OCI-LY3 (cell line): ENCODE results near the gene CELF2.
"Not testable (repeated sequence)": the region's sequence is repeated elsewhere in the genome, so short reads cannot be mapped to it uniquely, and the experiment has no call there.

Source experiments
- H2AFZ ChIP-seq: fragments of 200-600, 300-600 bp; shearing (Covaris generic); 2 replicates; pipeline ENCODE4 v1.6.0; 2014; ENCODE audit warnings: antibody characterized with exemption, low read depth, low read length
- H3K27ac ChIP-seq: fragments of 200-600, 300-600 bp; sonication (generic); 2 replicates; pipeline ENCODE4 v1.5.1; 2014; ENCODE audit warnings: mild to moderate bottlenecking, low read length, moderate library complexity, mixed read lengths
- H3K27me3 ChIP-seq: fragments of 200-600, 300-600 bp; sonication (generic); 2 replicates; pipeline ENCODE4 v1.6.1; 2014; ENCODE audit warnings: low read depth, low read length, mixed read lengths
- H3K36me3 ChIP-seq: fragments of 200-600, 300-600 bp; sonication (generic); replicated peaks from 2 replicates; pipeline ENCODE3; 2014; ENCODE audit warnings: low read depth, low read length, mixed read lengths
- H3K4me1 ChIP-seq: fragments of 300-600, 200-600 bp; sonication (generic); 2 replicates; pipeline ENCODE4 v1.6.1; 2014; ENCODE audit warnings: low read length, mixed read lengths
- H3K4me2 ChIP-seq: fragments of 200-600, 300-600 bp; sonication (generic); 2 replicates; pipeline ENCODE4 v1.6.1; 2014; ENCODE audit warnings: low read length, mixed read lengths
- H3K4me3 ChIP-seq: fragments of 300-600, 200-600 bp; sonication (generic); 2 replicates; pipeline ENCODE4 v1.5.1; 2014; ENCODE audit warnings: antibody characterized with exemption, mild to moderate bottlenecking, low read length, moderate library complexity
- H3K79me2 ChIP-seq: fragments of 300-600, 200-600 bp; shearing (Covaris generic); 2 replicates; pipeline ENCODE4 v1.6.1; 2014; ENCODE audit warnings: mild to moderate bottlenecking, low read length, mixed read lengths
- H3K9ac ChIP-seq: fragments of 300-600, 200-600 bp; shearing (Covaris generic); 2 replicates; pipeline ENCODE4 v1.6.0; 2014; ENCODE audit warnings: mild to moderate bottlenecking, low read length, moderate library complexity
- H3K9me3 ChIP-seq: fragments of 200-600, 300-600 bp; shearing (Covaris generic); 2 replicates; pipeline ENCODE4 v1.6.1; 2014; ENCODE audit warnings: low read length, mixed read lengths; ENCODE audit not compliant: insufficient read depth
- H4K20me1 ChIP-seq: fragments of 200-600, 300-600 bp; sonication (generic); 2 replicates; pipeline ENCODE4 v1.6.1; 2016; ENCODE audit warnings: low read length, mixed read lengths; ENCODE audit not compliant: insufficient read depth
- CTCF ChIP-seq: fragments of 200-600, 300-600 bp; sonication (generic); IDR thresholded peaks from 2 replicates; pipeline ENCODE4 v1.5.1; 2014; ENCODE audit warnings: antibody characterized with exemption, low read length, low read depth
- EZH2phosphoT487 ChIP-seq: fragments of 200-600 bp; shearing (Covaris generic); IDR thresholded peaks from 2 replicates; pipeline ENCODE4 v1.6.1; 2018; ENCODE audit warnings: antibody characterized with exemption, mixed run types, low read depth

CELF2 gene

GRCh38 chr10:11345224-11346054 lies 327.8 kb downstream of the CELF2 start:
- Histone ChIP-seq H2AFZ (no peak overlapping the region), H3K9ac (no peak overlapping the region), H3K27me3 (no peaks in the 10 kb centered on the region; the same call in 1 of the 2 replicates), H3K9me3 (no peaks in the 10 kb centered on the region), H3K4me3 (no peak overlapping the region), H3K4me2 (no peak overlapping the region; the same call in 1 of the 2 replicates), H4K20me1 (no peaks in the 10 kb centered on the region), H3K79me2 (no peaks in the 10 kb centered on the region), H3K36me3 (no peaks in the 10 kb centered on the region), H3K27ac (no peak overlapping the region), H3K4me1 (peaks cover 5% of the 10 kb centered on the region; the same call in 1 of the 2 replicates)
- TF ChIP-seq CTCF (peak; percentile 31), EZH2phosphoT487 (no peak)

- H3K4me1 ChIP-seq, H3K36me3 ChIP-seq, H3K27me3 ChIP-seq, H3K79me2 ChIP-seq, H2AFZ ChIP-seq, H3K9ac ChIP-seq, H3K27ac ChIP-seq, H3K4me3 ChIP-seq, H4K20me1 ChIP-seq, H3K4me2 ChIP-seq, H3K9me3 ChIP-seq: not testable (repeated sequence)
Observed at GRCh38 chr10:11347580-11347979, 329.9 kb downstream of the CELF2 start.

- Histone ChIP-seq H3K4me2 (no peak overlapping the region), H3K79me2 (no peaks in the 10 kb centered on the region), H3K4me3 (no peak overlapping the region), H2AFZ (no peak overlapping the region), H3K9me3 (no peaks in the 10 kb centered on the region), H3K4me1 (no peaks in the 10 kb centered on the region), H3K36me3 (no peaks in the 10 kb centered on the region), H4K20me1 (no peaks in the 10 kb centered on the region), H3K27ac (no peak overlapping the region), H3K9ac (no peak overlapping the region), H3K27me3 (no peaks in the 10 kb centered on the region; the same call in 1 of the 2 replicates)
- TF ChIP-seq EZH2phosphoT487 = no peak
- no peak for TF ChIP-seq CTCF
Observed at GRCh38 chr10:11351801-11352200, 334.1 kb downstream of the CELF2 start.

- TF ChIP-seq EZH2phosphoT487 (no peak), CTCF (no peak)
- H2AFZ ChIP-seq = no peak overlapping the region
- no peaks in the 10 kb centered on the region for H3K9me3 ChIP-seq
- no peak overlapping the region for H3K4me3 ChIP-seq
- H3K79me2 ChIP-seq = no peaks in the 10 kb centered on the region
- no peak overlapping the region for H3K9ac ChIP-seq
- no peak overlapping the region for H3K4me2 ChIP-seq
- no peaks in the 10 kb centered on the region; the same call in 1 of the 2 replicates for H3K27me3 ChIP-seq
- no peaks in the 10 kb centered on the region for H3K4me1 ChIP-seq
- H3K36me3 ChIP-seq = no peaks in the 10 kb centered on the region
- no peaks in the 10 kb centered on the region for H4K20me1 ChIP-seq
- no peak overlapping the region for H3K27ac ChIP-seq
Observed at GRCh38 chr10:11353006-11353896, 335.6 kb downstream of the CELF2 start.
